Fibroblast of lung (primary cell): ENCODE data around the gene ADGRE1.

Source experiments
- EZH2 ChIP-seq: IDR thresholded peaks from 2 replicates; pipeline ENCODE4 v1.5.1; 2012; ENCODE audit warnings: low read length, control low read depth, mild to moderate bottlenecking; ENCODE audit errors: missing control alignments
- TF ChIP-seq, protein P1 (sequence below), 2 donors: IDR thresholded peaks in 1 of 2; conservative IDR thresholded peaks in 1 of 2; 1 replicate in 1 of 2; 2 replicates in 1 of 2; pipeline ENCODE4 v1.5.1; 2011 to 2012; ENCODE audit warnings: low read length in 2 of 2, control low read depth in 1 of 2, inconsistent platforms in 1 of 2, low read depth in 1 of 2, mild to moderate bottlenecking in 1 of 2

DNA sequence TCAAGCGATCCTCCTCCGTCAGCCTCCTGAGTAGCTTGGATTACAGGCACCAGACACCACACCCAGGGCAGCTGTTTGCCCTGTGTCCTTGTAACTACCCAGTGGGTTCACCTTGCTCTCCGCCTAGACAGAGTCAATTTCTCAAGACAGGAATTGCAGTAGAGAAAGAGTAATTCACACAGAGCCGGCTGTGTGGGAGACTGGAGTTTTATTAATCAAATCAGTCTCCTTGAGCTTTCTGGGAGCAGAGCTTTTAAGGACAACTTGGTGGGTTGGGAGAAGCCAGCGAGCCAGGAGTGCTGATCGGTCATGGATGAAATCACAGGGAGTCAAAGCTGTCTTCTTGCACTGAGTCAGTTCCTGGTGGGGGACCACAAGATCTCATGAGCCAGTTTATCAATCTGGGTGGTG lies 20.6 kb upstream of the ADGRE1 start:
- TF ChIP-seq, protein P1, sequence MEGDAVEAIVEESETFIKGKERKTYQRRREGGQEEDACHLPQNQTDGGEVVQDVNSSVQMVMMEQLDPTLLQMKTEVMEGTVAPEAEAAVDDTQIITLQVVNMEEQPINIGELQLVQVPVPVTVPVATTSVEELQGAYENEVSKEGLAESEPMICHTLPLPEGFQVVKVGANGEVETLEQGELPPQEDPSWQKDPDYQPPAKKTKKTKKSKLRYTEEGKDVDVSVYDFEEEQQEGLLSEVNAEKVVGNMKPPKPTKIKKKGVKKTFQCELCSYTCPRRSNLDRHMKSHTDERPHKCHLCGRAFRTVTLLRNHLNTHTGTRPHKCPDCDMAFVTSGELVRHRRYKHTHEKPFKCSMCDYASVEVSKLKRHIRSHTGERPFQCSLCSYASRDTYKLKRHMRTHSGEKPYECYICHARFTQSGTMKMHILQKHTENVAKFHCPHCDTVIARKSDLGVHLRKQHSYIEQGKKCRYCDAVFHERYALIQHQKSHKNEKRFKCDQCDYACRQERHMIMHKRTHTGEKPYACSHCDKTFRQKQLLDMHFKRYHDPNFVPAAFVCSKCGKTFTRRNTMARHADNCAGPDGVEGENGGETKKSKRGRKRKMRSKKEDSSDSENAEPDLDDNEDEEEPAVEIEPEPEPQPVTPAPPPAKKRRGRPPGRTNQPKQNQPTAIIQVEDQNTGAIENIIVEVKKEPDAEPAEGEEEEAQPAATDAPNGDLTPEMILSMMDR (conservative IDR thresholded peaks at IDR 0.05 in 1 of 2, IDR thresholded peaks at IDR 0.05 in 1 of 2; ENCODE audit: low read depth in 1 of 2, low read length in 2 of 2) = no peak
- TF ChIP-seq EZH2 = no peak
